Parathyroid adenoma (tissue), 2 donors: ENCODE results near the gene TMEM178B.

Source experiments
- H2AFZ ChIP-seq: fragments of 300-600 bp; sonication (generic); one replicate; pipeline ENCODE4 v1.7.0; 2017; ENCODE audit warnings: antibody characterized with exemption, mild to moderate bottlenecking
- H3K27ac ChIP-seq: fragments of 300-600 bp; sonication (generic); one replicate; pipeline ENCODE4 v1.7.0; 2017
- H3K27me3 ChIP-seq: fragments of 300-600 bp; sonication (generic); one replicate; pipeline ENCODE4 v1.7.0; 2017; ENCODE audit warnings: low read length; ENCODE audit not compliant: control insufficient read depth, insufficient read depth
- H3K36me3 ChIP-seq: fragments of 300-600 bp; sonication (generic); one replicate; pipeline ENCODE4 v1.7.0; 2017; ENCODE audit warnings: low read length; ENCODE audit not compliant: control insufficient read depth, insufficient read depth
- H3K4me1 ChIP-seq: fragments of 300-600 bp; sonication (generic); one replicate; pipeline ENCODE4 v1.7.0; 2017; ENCODE audit warnings: control low read depth
- H3K4me2 ChIP-seq: fragments of 300-600 bp; sonication (generic); one replicate; pipeline ENCODE4 v1.7.0; 2017; ENCODE audit warnings: low read length
- H3K4me3 ChIP-seq: fragments of 300-600 bp; sonication (generic); one replicate; pipeline ENCODE4 v1.7.0; 2017; ENCODE audit warnings: low read depth, low read length
- H3K79me2 ChIP-seq: fragments of 300-600 bp; sonication (generic); one replicate; pipeline ENCODE4 v1.7.0; 2017; ENCODE audit warnings: control low read depth
- H3K9ac ChIP-seq: fragments of 300-600 bp; sonication (generic); one replicate; pipeline ENCODE4 v1.7.0; 2017; ENCODE audit warnings: mild to moderate bottlenecking
- H3K9me3 ChIP-seq: fragments of 300-600 bp; sonication (generic); one replicate; pipeline ENCODE4 v1.7.0; 2017; ENCODE audit warnings: low read length; ENCODE audit not compliant: control insufficient read depth
- CTCF ChIP-seq: fragments of 300-600 bp; sonication (generic); IDR thresholded peaks from one replicate; pipeline ENCODE4 v1.7.0; 2017; ENCODE audit warnings: antibody characterized with exemption, mild to moderate bottlenecking
- donor health status: primary hyperparathyroidism.

The TMEM178B gene

GRCh38 chr7:141246426-141246825, 172.6 kb downstream of the TMEM178B start:
- H3K36me3 ChIP-seq = no peaks in the 10 kb centered on the region
- H3K27ac ChIP-seq = no peak overlapping the region
- H3K9ac ChIP-seq = no peak overlapping the region
- no peaks in the 10 kb centered on the region for H3K9me3 ChIP-seq
- H2AFZ ChIP-seq = no peak overlapping the region
- H3K4me2 ChIP-seq = no peak overlapping the region
- H3K79me2 ChIP-seq = peaks cover 32% of the 10 kb centered on the region
- no peaks in the 10 kb centered on the region for H3K27me3 ChIP-seq
- TF ChIP-seq CTCF = no peak
- no peaks in the 10 kb centered on the region for H3K4me1 ChIP-seq
- no peak overlapping the region for H3K4me3 ChIP-seq

GRCh38 chr7:141251180-141251579, 177.3 kb downstream of the TMEM178B start:
- Histone ChIP-seq H3K4me3 (no peak overlapping the region), H3K27ac (no peak overlapping the region), H3K79me2 (peaks cover 19% of the 10 kb centered on the region)

GRCh38 chr7:141251957-141252356, 178.1 kb downstream of the TMEM178B start:
- no peak overlapping the region for H3K4me2 ChIP-seq
- H3K79me2 ChIP-seq = peaks cover 20% of the 10 kb centered on the region
- no peak overlapping the region for H3K4me3 ChIP-seq
- H2AFZ ChIP-seq = no peak overlapping the region
- H3K9me3 ChIP-seq = no peaks in the 10 kb centered on the region
- TF ChIP-seq CTCF = peak; percentile 20
- no peak overlapping the region for H3K9ac ChIP-seq
- no peaks in the 10 kb centered on the region for H3K27me3 ChIP-seq
- H3K36me3 ChIP-seq = no peaks in the 10 kb centered on the region
- H3K4me1 ChIP-seq = peaks cover 10% of the 10 kb centered on the region
- no peak overlapping the region for H3K27ac ChIP-seq

More at GRCh38 chr7:141251180-141251579, 177.3 kb downstream of the TMEM178B start:
- H3K4me1 ChIP-seq = peaks cover 10% of the 10 kb centered on the region
- no peak for TF ChIP-seq CTCF
- H2AFZ ChIP-seq = no peak overlapping the region
- no peak overlapping the region for H3K9ac ChIP-seq
- no peaks in the 10 kb centered on the region for H3K27me3 ChIP-seq
- no peaks in the 10 kb centered on the region for H3K9me3 ChIP-seq
- no peaks in the 10 kb centered on the region for H3K36me3 ChIP-seq
- no peak overlapping the region for H3K4me2 ChIP-seq

GRCh38 chr7:141257597-141257996, 183.7 kb downstream of the TMEM178B start:
- Histone ChIP-seq H3K27ac (no peak overlapping the region), H2AFZ (no peak overlapping the region), H3K9ac (no peak overlapping the region), H3K9me3 (no peaks in the 10 kb centered on the region), H3K4me2 (no peak overlapping the region), H3K4me1 (peaks cover 14% of the 10 kb centered on the region), H3K4me3 (no peak overlapping the region), H3K36me3 (no peaks in the 10 kb centered on the region), H3K79me2 (peaks cover 23% of the 10 kb centered on the region), H3K27me3 (no peaks in the 10 kb centered on the region)
- TF ChIP-seq CTCF = no peak

GRCh38 chr7:141258559-141258958, 184.7 kb downstream of the TMEM178B start:
- Histone ChIP-seq H3K36me3 (no peaks in the 10 kb centered on the region), H3K4me3 (no peak overlapping the region), H3K27ac (no peak overlapping the region), H3K4me2 (no peak overlapping the region), H3K79me2 (peaks cover 27% of the 10 kb centered on the region), H3K9ac (no peak overlapping the region), H3K9me3 (no peaks in the 10 kb centered on the region), H3K4me1 (peaks cover 10% of the 10 kb centered on the region), H3K27me3 (no peaks in the 10 kb centered on the region), H2AFZ (no peak overlapping the region)
- no peak for TF ChIP-seq CTCF
